Activated CD8-positive, alpha-beta memory T cell treated with anti-CD3 and anti-CD28 coated beads, Interleukin-2, amount 10 ng/mL, durations not matched to agents 7 days and 5 days (primary cell): Measurements from ENCODE around the gene RXFP1. TPM values are rescaled to one million over a fixed set of nuclear protein-coding genes. Genes with fewer than 3 reads are reported as not detected.

Experiments used
- ATAC-seq: fragments of 150-1000 bp; cut with Tn5 transposase; one replicate; pipeline ENCODE4 v1.10.0; 2021; ENCODE audit warnings: moderate library complexity
- CTCF ChIA-PET: fragments of 350-600 bp; sonication (Branson Sonifier 250); formaldehyde crosslinking; loops from one replicate; lab custom pipeline; 2021; ENCODE audit warnings: antibody characterized with exemption; lab: Charles Lee
- DNase-seq: peaks from one replicate; pipeline ENCODE4 v3.0.0-alpha.2; 2020
- H3K27ac Mint-ChIP-seq: one replicate; pipeline ENCODE4 v1.8.0; 2021; ENCODE audit warnings: mild to moderate bottlenecking, mixed read lengths
- H3K27me3 Mint-ChIP-seq: one replicate; pipeline ENCODE4 v1.8.0; 2021; ENCODE audit warnings: mixed read lengths
- H3K36me3 Mint-ChIP-seq: one replicate; pipeline ENCODE4 v1.8.0; 2021; ENCODE audit warnings: mild to moderate bottlenecking, mixed read lengths
- H3K4me1 Mint-ChIP-seq: one replicate; pipeline ENCODE4 v1.8.0; 2021; ENCODE audit warnings: mixed read lengths
- H3K4me3 Mint-ChIP-seq: one replicate; pipeline ENCODE4 v1.8.0; 2021; ENCODE audit warnings: mild to moderate bottlenecking, moderate library complexity, mixed read lengths
- H3K9me3 Mint-ChIP-seq: one replicate; pipeline ENCODE4 v1.8.0; 2022; ENCODE audit warnings: low read depth, mixed read lengths
- total RNA-seq, 2 experiments: library from RNA; stranded (reverse); gene quantifications; one replicate each; pipeline ENCODE4 v1.2.3, GENCODE V29; 2021

Gene RXFP1
- total RNA-seq, 2 experiments from 2014 or later = not detected

DNA sequence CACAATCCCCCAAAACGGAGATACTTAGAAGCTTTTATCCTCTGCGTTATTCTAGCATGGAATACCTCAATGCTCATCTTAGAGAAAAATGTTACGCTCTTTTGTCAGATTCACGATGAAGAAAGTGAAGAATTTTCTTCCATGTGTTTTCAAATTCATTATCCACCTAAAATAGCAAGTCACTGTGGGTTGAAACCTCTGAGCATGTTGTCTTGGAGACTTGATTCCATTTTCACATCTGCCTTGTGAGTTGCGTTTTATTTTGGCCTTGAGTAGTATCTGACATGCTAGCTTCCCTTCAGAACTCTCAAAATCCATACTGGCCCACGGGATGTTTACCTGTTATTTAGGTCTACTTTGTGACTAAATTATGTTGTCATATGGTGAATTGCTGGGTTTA lies 83.7 kb downstream of the RXFP1 start:
- CTCF ChIA-PET = no interaction called here
- Mint-ChIP-seq H3K4me3 (no peak overlapping the region), H3K4me1 (no peaks in the 10 kb centered on the region), H3K27ac (no peak overlapping the region), H3K36me3 (no peaks in the 10 kb centered on the region), H3K9me3 (no peaks in the 10 kb centered on the region), H3K27me3 (peaks cover 24% of the 10 kb centered on the region)
- no peak for DNase-seq
- no peak for ATAC-seq

DNA sequence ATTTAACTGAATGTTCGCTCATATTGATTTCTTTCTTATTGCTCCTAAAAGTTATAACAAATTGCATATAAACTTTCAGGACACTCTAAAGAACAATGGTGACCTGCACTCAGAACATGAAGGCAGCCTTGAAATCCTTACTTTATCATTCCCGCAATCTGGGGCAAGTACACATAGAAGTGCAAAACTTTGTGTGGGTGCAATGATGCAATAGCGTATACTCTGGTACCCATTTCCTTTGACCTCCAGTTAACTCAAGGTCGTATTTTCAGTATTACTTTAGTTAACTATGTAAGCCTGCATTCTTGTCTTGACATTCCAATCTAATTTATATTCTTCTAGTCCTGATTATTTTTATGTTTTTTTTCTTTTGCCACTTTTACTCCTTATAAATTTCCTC lies 85.3 kb downstream of the RXFP1 start:
- no peak overlapping the region for H3K4me3 Mint-ChIP-seq
- no peaks in the 10 kb centered on the region for H3K9me3 Mint-ChIP-seq
- H3K36me3 Mint-ChIP-seq = no peaks in the 10 kb centered on the region
- no peak for DNase-seq
- no peaks in the 10 kb centered on the region for H3K4me1 Mint-ChIP-seq
- CTCF ChIA-PET = no interaction called here
- H3K27me3 Mint-ChIP-seq = peaks cover 18% of the 10 kb centered on the region
- no peak overlapping the region for H3K27ac Mint-ChIP-seq
- ATAC-seq = no peak

DNA sequence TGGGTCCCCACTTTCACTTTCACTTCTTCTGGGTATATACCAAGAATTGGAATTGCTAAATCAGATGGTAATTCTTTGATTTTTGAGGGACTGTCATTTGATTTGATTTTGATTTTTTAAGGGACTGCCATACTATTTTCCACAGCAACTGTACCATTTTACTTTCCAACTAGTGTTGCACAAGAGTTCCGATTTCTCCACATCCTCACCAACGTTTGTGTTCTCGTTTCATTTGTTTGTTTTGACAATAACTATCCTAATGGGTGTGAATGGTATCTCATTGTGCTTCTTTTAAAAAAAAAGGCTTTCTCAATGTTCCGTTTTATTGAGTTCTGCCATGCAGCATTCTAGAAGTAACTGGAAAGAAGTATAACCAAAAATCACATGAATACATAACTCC lies 87.4 kb downstream of the RXFP1 start:
- DNase-seq (no peak), ATAC-seq (no peak)
- no peak overlapping the region for H3K4me3 Mint-ChIP-seq
- H3K4me1 Mint-ChIP-seq = no peaks in the 10 kb centered on the region
- CTCF ChIA-PET = no interaction called here
- no peak overlapping the region for H3K27ac Mint-ChIP-seq
- H3K9me3 Mint-ChIP-seq = no peaks in the 10 kb centered on the region
- H3K36me3 Mint-ChIP-seq = no peaks in the 10 kb centered on the region
- peaks cover 21% of the 10 kb centered on the region for H3K27me3 Mint-ChIP-seq

DNA sequence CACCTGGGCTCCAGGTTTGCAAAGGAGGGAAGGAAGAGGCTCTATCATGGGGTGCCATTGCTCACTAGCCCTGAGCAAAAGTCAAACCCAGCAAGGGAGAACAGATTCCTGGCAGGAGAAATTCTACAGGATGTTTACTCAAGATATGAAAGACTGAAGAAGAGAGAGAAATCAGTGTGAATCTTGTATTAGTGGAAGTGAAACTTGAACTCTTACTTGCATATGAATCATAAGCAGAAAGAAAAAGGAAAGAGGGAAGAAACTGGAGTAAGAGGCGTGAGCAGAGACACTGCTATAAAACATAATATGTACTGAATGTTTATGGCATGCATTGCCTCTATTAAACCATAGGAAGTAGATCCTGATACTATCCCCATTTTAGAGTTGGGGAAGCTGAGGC lies 89.1 kb downstream of the RXFP1 start:
- H3K4me1 Mint-ChIP-seq = no peaks in the 10 kb centered on the region
- CTCF ChIA-PET = no interaction called here
- peaks cover 18% of the 10 kb centered on the region for H3K27me3 Mint-ChIP-seq
- no peaks in the 10 kb centered on the region for H3K9me3 Mint-ChIP-seq
- no peak for DNase-seq
- H3K36me3 Mint-ChIP-seq = no peaks in the 10 kb centered on the region
- H3K4me3 Mint-ChIP-seq = no peak overlapping the region
- ATAC-seq = no peak
- H3K27ac Mint-ChIP-seq = no peak overlapping the region

DNA sequence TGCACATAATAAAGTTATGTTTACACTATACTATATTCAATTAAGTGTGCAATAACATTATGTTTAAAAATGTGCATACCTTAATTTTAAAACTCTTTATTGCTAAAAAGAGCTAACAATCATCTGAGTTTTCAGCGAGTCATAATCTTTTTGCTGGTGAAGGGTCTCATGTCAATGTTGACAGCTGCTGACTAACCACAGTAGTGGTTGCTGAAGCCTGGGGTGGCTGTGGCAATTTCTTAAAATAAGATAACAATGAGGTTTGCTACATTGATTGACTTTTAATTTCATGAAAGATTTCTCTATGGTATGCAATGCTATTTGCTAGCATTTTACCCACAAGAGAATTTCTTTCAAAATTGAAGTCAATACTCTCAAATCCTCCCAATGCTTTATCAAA lies 91.4 kb downstream of the RXFP1 start:
- no peak overlapping the region for H3K4me3 Mint-ChIP-seq
- ATAC-seq = no peak
- H3K36me3 Mint-ChIP-seq = no peaks in the 10 kb centered on the region

DNA sequence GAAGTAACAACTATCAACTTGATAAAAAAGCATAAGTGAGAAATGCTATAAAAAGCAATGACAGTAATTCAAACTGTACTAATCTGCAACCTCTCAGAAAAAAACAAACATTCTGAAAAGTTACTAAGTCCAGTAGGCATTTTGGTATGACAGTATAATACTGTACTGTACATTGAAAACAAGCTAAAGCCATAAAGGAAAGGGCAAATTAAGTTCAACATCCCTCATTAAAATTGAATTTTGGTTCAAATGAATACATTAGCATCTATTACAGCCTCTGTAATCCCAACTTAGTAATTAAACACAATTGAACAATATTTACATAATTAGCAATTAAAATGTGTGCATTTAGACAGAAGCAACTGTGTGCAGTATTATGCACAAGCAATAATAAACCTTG lies 96.3 kb downstream of the RXFP1 start:
- Mint-ChIP-seq H3K9me3 (no peaks in the 10 kb centered on the region), H3K4me1 (no peaks in the 10 kb centered on the region), H3K36me3 (no peaks in the 10 kb centered on the region), H3K27me3 (peaks cover 14% of the 10 kb centered on the region), H3K4me3 (no peak overlapping the region), H3K27ac (no peak overlapping the region)
- DNase-seq (no peak), ATAC-seq (no peak)
- CTCF ChIA-PET = no interaction called here

More for the DNA sequence above, 91.4 kb downstream of the RXFP1 start:
- no peaks in the 10 kb centered on the region for H3K9me3 Mint-ChIP-seq
- DNase-seq = no peak
- H3K4me1 Mint-ChIP-seq = no peaks in the 10 kb centered on the region
- H3K27ac Mint-ChIP-seq = no peak overlapping the region
- peaks cover 14% of the 10 kb centered on the region for H3K27me3 Mint-ChIP-seq
- CTCF ChIA-PET = no interaction called here

DNA sequence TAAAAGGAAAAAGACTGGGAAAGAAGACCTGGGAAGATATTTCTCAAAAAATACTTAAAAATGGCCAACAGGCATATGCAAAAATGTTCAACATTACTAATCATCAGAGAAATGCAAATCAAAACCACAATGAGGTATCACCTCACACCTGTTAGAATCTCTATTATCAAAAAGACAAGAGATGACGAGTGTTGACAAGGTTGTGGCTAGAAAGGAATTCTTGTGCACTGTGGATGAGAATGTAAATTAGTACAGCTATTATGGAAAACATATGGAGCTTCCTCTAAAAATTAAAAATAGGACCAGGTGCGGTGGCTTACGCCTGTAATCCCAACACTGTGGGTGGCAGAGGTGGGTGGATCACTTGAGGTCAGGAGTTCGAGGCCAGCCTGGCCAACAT lies 100.0 kb downstream of the RXFP1 start:
- Mint-ChIP-seq H3K9me3 (no peaks in the 10 kb centered on the region), H3K36me3 (no peaks in the 10 kb centered on the region), H3K27ac (no peak overlapping the region), H3K4me1 (no peaks in the 10 kb centered on the region), H3K4me3 (no peak overlapping the region), H3K27me3 (peaks cover 16% of the 10 kb centered on the region)
- DNase-seq = no peak
- CTCF ChIA-PET = no interaction called here
- no peak for ATAC-seq

DNA sequence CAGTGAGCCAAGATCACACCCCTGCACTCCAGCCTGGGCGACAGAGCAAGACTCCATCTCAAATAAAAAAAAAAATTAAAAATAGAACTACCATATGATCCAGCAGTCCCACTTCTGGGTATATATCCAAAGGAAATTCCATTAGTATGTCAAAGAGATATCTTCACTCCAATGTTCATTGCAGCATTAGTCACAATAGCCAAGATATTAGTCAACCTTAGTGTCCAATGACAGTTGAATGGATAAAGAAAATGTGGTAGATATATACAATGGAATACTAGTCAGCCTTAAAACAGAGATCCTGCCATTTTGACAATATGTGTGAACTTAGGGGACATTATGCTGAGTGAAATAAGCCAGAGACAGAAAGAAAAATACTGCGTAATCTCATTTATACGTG lies 100.6 kb downstream of the RXFP1 start:
- Mint-ChIP-seq H3K4me3 (no peak overlapping the region), H3K27ac (no peak overlapping the region), H3K4me1 (no peaks in the 10 kb centered on the region), H3K36me3 (no peaks in the 10 kb centered on the region), H3K9me3 (no peaks in the 10 kb centered on the region), H3K27me3 (peaks cover 16% of the 10 kb centered on the region)
- DNase-seq = no peak
- ATAC-seq = no peak
- CTCF ChIA-PET = no interaction called here

DNA sequence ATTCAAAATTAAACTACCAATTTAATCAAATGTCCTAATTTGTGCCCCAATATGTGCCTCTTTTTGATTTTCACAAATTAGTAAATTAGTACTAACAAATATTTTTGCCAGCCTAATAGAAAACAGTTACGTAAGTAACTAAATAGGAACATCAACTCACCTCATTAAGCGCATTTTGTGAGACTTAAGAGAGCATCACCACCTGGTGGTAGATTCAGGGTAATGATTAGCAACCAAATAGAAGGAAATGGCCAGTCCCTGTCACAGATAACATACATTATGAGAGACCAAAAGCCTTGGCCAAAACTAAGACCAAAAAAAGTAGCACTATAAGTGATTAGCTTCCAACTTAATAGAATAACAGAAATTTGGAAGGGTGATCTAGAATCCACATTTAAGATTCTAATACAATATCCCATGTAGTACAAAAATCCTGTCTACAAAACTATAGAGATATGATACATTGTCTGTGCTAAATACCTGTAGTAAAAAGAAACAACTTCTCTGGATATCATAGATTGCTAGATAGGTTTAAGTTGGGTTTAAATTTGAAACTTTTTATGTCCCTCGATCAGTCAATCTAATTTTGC lies 103.3 kb downstream of the RXFP1 start:
- no peaks in the 10 kb centered on the region for H3K4me1 Mint-ChIP-seq
- peaks cover 11% of the 10 kb centered on the region for H3K27me3 Mint-ChIP-seq
- no peak for DNase-seq
- CTCF ChIA-PET = no interaction called here
- H3K4me3 Mint-ChIP-seq = no peak overlapping the region
- ATAC-seq = no peak
- H3K36me3 Mint-ChIP-seq = no peaks in the 10 kb centered on the region
- H3K9me3 Mint-ChIP-seq = no peaks in the 10 kb centered on the region
- no peak overlapping the region for H3K27ac Mint-ChIP-seq

DNA sequence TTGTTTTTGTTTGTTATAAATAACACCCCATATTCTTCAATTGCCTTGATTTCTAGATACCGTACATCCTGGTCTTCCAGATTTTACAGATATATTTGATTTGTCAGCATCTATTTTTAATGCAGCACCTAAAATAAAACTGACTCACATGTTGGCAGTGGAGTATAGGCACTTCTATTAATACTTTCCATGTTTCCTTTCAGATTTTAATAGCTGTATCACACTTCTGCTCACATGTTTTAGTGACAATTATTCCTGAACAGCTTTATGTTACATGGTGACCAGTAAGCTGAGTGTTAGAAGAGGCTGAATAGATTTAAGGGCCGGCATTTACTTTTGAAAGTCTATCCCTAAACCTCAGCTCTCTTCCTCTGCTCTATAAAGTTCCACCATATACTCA lies 103.9 kb downstream of the RXFP1 start:
- peaks cover 12% of the 10 kb centered on the region for H3K27me3 Mint-ChIP-seq
- DNase-seq = no peak
- H3K36me3 Mint-ChIP-seq = no peaks in the 10 kb centered on the region
- H3K9me3 Mint-ChIP-seq = no peaks in the 10 kb centered on the region
- H3K4me1 Mint-ChIP-seq = no peaks in the 10 kb centered on the region
- CTCF ChIA-PET = no interaction called here
- no peak overlapping the region for H3K27ac Mint-ChIP-seq
- ATAC-seq = no peak
- H3K4me3 Mint-ChIP-seq = no peak overlapping the region

DNA sequence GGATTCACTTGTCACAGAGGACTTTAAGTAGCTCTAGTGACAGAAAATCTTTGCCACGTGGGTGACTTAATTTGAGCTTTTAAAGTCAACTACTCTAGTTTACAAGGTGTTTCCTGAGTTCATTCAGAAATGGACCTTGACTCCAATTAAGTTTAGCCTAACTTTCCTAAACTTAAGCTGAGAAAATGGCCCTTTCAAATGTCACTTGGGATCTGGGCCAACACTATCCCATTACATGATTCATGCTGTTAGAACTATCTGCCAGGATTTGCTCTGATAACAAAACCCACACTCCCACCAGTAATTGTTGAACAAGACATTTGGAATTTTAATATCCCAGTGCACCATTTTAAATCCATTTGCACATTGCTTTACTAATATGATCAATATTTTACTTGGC lies 109.2 kb downstream of the RXFP1 start:
- H3K36me3 Mint-ChIP-seq = no peaks in the 10 kb centered on the region
- no peak overlapping the region for H3K4me3 Mint-ChIP-seq
- DNase-seq (no peak), ATAC-seq (no peak)
- CTCF ChIA-PET = no interaction called here
- peaks cover 19% of the 10 kb centered on the region for H3K27me3 Mint-ChIP-seq
- H3K27ac Mint-ChIP-seq = no peak overlapping the region
- no peaks in the 10 kb centered on the region for H3K4me1 Mint-ChIP-seq
- no peaks in the 10 kb centered on the region for H3K9me3 Mint-ChIP-seq

DNA sequence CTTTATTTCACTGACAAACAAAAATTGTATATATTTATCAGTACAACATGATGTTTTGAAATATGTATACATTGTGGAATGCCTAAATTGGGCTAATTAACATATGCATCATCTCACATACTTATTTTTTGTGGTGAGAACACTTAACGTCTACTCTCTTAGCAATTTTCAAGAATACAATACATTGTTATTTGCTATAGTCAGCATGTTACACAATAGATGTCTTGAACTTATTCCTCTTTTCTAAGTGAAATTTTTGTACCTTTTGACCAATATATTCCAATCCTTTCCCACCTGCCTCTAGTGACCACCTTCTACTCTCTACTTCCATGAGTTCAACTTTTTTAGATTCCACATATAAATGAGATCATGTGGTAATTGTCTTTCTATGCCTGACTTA lies 114.9 kb downstream of the RXFP1 start:
- Mint-ChIP-seq H3K27me3 (peaks cover 27% of the 10 kb centered on the region), H3K4me1 (no peaks in the 10 kb centered on the region), H3K9me3 (no peaks in the 10 kb centered on the region), H3K27ac (no peak overlapping the region), H3K36me3 (no peaks in the 10 kb centered on the region), H3K4me3 (no peak overlapping the region)
- CTCF ChIA-PET = no interaction called here
- ATAC-seq (no peak), DNase-seq (no peak)

DNA sequence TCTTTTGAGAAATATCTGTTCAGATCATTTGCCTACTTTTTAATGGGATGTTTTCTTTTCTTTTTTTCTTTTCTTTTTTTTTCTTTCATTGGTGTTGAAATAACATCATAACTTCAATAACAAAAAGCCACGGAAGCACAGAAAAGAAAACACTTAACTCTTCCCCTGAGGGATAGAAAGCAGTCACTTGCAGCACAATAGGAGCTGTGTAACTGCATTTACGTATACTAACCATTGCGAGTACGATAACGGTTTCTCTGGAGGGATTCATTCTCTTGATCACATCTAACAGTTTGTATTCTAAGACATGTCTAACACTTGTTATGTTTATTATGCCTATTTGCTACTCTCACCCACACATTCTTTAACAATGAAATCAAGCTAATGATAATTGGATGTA lies 122.7 kb downstream of the RXFP1 start:
- no peaks in the 10 kb centered on the region for H3K9me3 Mint-ChIP-seq
- no peak overlapping the region for H3K4me3 Mint-ChIP-seq
- peaks cover 28% of the 10 kb centered on the region for H3K27me3 Mint-ChIP-seq
- no peak for DNase-seq
- H3K36me3 Mint-ChIP-seq = no peaks in the 10 kb centered on the region
- no peaks in the 10 kb centered on the region for H3K4me1 Mint-ChIP-seq
- CTCF ChIA-PET = no interaction called here
- ATAC-seq = no peak
- no peak overlapping the region for H3K27ac Mint-ChIP-seq

DNA sequence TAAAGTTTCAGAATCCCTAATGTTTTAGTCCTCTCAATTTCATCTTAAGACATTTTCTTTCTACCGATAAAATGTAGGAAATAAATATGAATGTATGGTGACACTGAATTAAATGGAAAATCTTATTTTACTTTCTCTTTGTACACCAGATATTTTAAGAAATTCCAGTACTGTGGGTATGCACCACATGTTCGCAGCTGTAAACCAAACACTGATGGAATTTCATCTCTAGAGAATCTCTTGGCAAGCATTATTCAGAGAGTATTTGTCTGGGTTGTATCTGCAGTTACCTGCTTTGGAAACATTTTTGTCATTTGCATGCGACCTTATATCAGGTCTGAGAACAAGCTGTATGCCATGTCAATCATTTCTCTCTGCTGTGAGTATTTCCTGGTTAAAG lies 123.1 kb downstream of the RXFP1 start:
- Mint-ChIP-seq H3K36me3 (no peaks in the 10 kb centered on the region), H3K4me1 (no peaks in the 10 kb centered on the region), H3K4me3 (no peak overlapping the region), H3K27ac (no peak overlapping the region), H3K27me3 (peaks cover 28% of the 10 kb centered on the region), H3K9me3 (no peaks in the 10 kb centered on the region)
- CTCF ChIA-PET = interaction anchor here (0.9 kb wide), 1 partner anchor 16 kb away, joined by 3 read pairs; no protein-coding TSS in a partner anchor
- ATAC-seq (no peak), DNase-seq (no peak)
